NCI-H2029 treated with DMSO at 0.1 percent for 48 hours (cell line): ENCODE data around the gene LRRC56.
"Not testable (repeated sequence)": the region's sequence is repeated elsewhere in the genome, so short reads cannot be mapped to it uniquely, and the experiment has no call there.

Experiments
- DNase-seq: peaks from one replicate; lab custom pipeline; 2025; lab: John Stamatoyannopoulos, UW

Gene LRRC56

GRCh38 chr11:559712-560304, 22.5 kb downstream of the LRRC56 start:
- DNase-seq: no peak

- peak; percentile 73 for DNase-seq
Observed at GRCh38 chr11:560305-561147, 23.2 kb downstream of the LRRC56 start, which contains the start of the genes LMNTD2 and RASSF7. Gene LMNTD2 (minus strand): TSS chr11:560738. CDS start chr11:560716, 22 bp downstream. Gene RASSF7 (plus strand): TSS chr11:560970. CDS start chr11:561769, 799 bp downstream.

- DNase-seq: peak; percentile 5
Observed at GRCh38 chr11:561148-562003, 24.0 kb downstream of the LRRC56 start.

- DNase-seq: no peak
Observed at GRCh38 chr11:562046-562645, 24.8 kb downstream of the LRRC56 start.

- DNase-seq: no peak
Observed at GRCh38 chr11:563066-563811, 25.9 kb downstream of the LRRC56 start.

GRCh38 chr11:563812-564578, 26.7 kb downstream of the LRRC56 start:
- DNase-seq: no peak

- DNase-seq: no peak
Observed at GRCh38 chr11:565921-566509, 28.7 kb downstream of the LRRC56 start.

- no peak for DNase-seq
Observed at GRCh38 chr11:567011-567628, 29.8 kb downstream of the LRRC56 start.

- no peak for DNase-seq
Observed at GRCh38 chr11:567629-568292, 30.4 kb downstream of the LRRC56 start.

GRCh38 chr11:568306-569157, 31.2 kb downstream of the LRRC56 start:
- DNase-seq: peak; percentile 47

GRCh38 chr11:569158-569885, 32.0 kb downstream of the LRRC56 start:
- DNase-seq: no peak

GRCh38 chr11:571802-572185, 34.5 kb downstream of the LRRC56 start:
- DNase-seq: no peak

- DNase-seq: no peak
Observed at GRCh38 chr11:573146-573759, 35.9 kb downstream of the LRRC56 start.

- DNase-seq: not testable (repeated sequence)
Observed at GRCh38 chr11:574031-574570, 36.8 kb downstream of the LRRC56 start.

GRCh38 chr11:574632-575312, 37.4 kb downstream of the LRRC56 start:
- no peak for DNase-seq
